ENCODE data around the gene SIX3. TPM values are rescaled to one million over a fixed set of nuclear protein-coding genes. Genes with fewer than 3 reads are reported as not detected.

Gene SIX3
- total RNA-seq, 1 donor from 2014 or later, result not detected

GRCh38 chr2:44975571-44976450 is 34.3 kb downstream of the SIX3 start:
- H3K27me3 Mint-ChIP-seq (ENCODE audit: unreplicated experiment), result peaks cover 2% of the 10 kb centered on the region
- no peaks in the 10 kb centered on the region for H3K9me3 Mint-ChIP-seq (ENCODE audit: unreplicated experiment)
- no peak overlapping the region for H3K4me3 Mint-ChIP-seq (ENCODE audit: unreplicated experiment)
- H3K36me3 Mint-ChIP-seq (ENCODE audit: low read depth, unreplicated experiment), result no peaks in the 10 kb centered on the region
- H3K27ac Mint-ChIP-seq (ENCODE audit: unreplicated experiment), result no peak overlapping the region
- peaks cover 11% of the 10 kb centered on the region for H3K4me1 Mint-ChIP-seq (ENCODE audit: unreplicated experiment)
- no peak for DNase-seq (ENCODE audit: low spot score)
- no peak for TF ChIP-seq CTCF (IDR thresholded peaks at IDR 0.05; ENCODE audit: unreplicated experiment)

- Mint-ChIP-seq H3K27ac (ENCODE audit: unreplicated experiment) (no peak overlapping the region), H3K9me3 (ENCODE audit: unreplicated experiment) (no peaks in the 10 kb centered on the region), H3K36me3 (ENCODE audit: low read depth, unreplicated experiment) (no peaks in the 10 kb centered on the region), H3K4me3 (ENCODE audit: unreplicated experiment) (no peak overlapping the region), H3K27me3 (ENCODE audit: unreplicated experiment) (peaks cover 2% of the 10 kb centered on the region), H3K4me1 (ENCODE audit: unreplicated experiment) (no peaks in the 10 kb centered on the region)
- no peak for DNase-seq (ENCODE audit: low spot score)
- TF ChIP-seq CTCF (IDR thresholded peaks at IDR 0.05; ENCODE audit: unreplicated experiment), result no peak
Measured at GRCh38 chr2:44979581-44979980, 38.1 kb downstream of the SIX3 start.

- H3K27me3 Mint-ChIP-seq (ENCODE audit: unreplicated experiment), result peaks cover 2% of the 10 kb centered on the region
- H3K4me3 Mint-ChIP-seq (ENCODE audit: unreplicated experiment), result no peak overlapping the region
- no peaks in the 10 kb centered on the region for H3K36me3 Mint-ChIP-seq (ENCODE audit: low read depth, unreplicated experiment)
Measured at GRCh38 chr2:44980751-44981713, 39.5 kb downstream of the SIX3 start.

GRCh38 chr2:44981714-44982108 is 40.2 kb downstream of the SIX3 start:
- TF ChIP-seq CTCF (IDR thresholded peaks at IDR 0.05; ENCODE audit: unreplicated experiment), result peak; percentile 90
- H3K4me3 Mint-ChIP-seq (ENCODE audit: unreplicated experiment), result no peak overlapping the region
- H3K27ac Mint-ChIP-seq (ENCODE audit: unreplicated experiment), result no peak overlapping the region
- no peaks in the 10 kb centered on the region for H3K4me1 Mint-ChIP-seq (ENCODE audit: unreplicated experiment)
- no peaks in the 10 kb centered on the region for H3K36me3 Mint-ChIP-seq (ENCODE audit: low read depth, unreplicated experiment)
- peak; percentile 84 for DNase-seq (ENCODE audit: low spot score)
- peaks cover 2% of the 10 kb centered on the region for H3K27me3 Mint-ChIP-seq (ENCODE audit: unreplicated experiment)
- H3K9me3 Mint-ChIP-seq (ENCODE audit: unreplicated experiment), result no peaks in the 10 kb centered on the region

More at GRCh38 chr2:44980751-44981713, 39.5 kb downstream of the SIX3 start:
- Mint-ChIP-seq H3K9me3 (ENCODE audit: unreplicated experiment) (no peaks in the 10 kb centered on the region), H3K4me1 (ENCODE audit: unreplicated experiment) (no peaks in the 10 kb centered on the region), H3K27ac (ENCODE audit: unreplicated experiment) (no peak overlapping the region)
- no peak for TF ChIP-seq CTCF (IDR thresholded peaks at IDR 0.05; ENCODE audit: unreplicated experiment)
- no peak for DNase-seq (ENCODE audit: low spot score)

Data from endothelial cell (in vitro differentiated cells).